Measurements from ENCODE around the gene SMIM14.
A peak's percentile ranks its signal among the peaks of the same experiment; 100 is the strongest.
"Not testable (repeated sequence)": the region's sequence is repeated elsewhere in the genome, so short reads cannot be mapped to it uniquely, and the experiment has no call there.

Gene SMIM14

DNA sequence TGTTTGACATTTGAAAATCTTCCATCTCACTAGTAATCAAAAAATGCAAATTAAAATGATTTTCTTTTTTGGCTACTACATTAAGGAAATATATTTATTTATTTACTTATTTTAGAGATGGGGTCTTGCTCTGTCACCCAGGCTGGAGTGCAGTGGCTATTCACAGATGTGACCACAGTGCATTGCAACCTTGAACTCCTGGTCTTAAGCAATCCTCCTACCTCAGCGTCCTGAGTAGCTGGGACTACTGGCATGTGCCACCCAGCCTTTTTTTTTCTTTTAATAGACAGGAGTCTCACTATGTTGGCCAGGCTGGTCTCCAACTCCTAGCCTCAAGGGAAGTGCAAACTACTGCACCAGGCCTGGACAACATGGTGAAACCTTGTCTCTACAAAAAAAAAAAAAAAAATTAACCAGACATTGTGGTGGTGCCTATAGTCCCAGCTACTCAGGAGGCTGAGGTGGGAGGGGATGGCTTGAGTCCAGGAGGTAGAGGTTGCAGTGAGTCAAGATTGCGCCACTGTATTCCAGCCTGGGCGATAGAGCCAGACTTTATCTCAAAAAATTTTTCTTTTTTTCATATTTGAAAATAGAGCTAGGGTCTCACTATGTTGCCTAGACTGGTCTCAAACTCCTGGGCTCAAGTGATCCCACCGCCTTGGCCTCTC is 4.4 kb upstream of the SMIM14 start:
- no peak for DNase-seq

DNA sequence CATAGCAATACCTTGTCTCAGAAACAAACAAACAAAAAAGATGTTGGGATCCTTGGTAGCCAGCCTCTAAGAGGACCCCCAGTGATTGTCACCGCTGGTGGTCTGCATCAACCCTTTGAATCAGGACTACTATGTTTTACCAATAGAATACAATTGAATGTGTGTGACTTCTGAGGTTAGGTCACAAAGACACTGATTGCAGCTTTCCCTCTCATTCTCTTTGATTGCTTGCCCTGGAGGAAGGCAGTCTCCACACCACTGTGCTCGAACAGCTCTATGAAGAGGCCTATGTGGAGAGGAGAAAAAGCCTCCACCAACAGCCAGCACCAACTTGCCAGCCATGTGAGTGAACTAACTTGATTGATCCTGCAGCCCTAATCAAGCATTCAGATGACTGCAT is 2.8 kb upstream of the SMIM14 start:
- DNase-seq, result no peak

DNA sequence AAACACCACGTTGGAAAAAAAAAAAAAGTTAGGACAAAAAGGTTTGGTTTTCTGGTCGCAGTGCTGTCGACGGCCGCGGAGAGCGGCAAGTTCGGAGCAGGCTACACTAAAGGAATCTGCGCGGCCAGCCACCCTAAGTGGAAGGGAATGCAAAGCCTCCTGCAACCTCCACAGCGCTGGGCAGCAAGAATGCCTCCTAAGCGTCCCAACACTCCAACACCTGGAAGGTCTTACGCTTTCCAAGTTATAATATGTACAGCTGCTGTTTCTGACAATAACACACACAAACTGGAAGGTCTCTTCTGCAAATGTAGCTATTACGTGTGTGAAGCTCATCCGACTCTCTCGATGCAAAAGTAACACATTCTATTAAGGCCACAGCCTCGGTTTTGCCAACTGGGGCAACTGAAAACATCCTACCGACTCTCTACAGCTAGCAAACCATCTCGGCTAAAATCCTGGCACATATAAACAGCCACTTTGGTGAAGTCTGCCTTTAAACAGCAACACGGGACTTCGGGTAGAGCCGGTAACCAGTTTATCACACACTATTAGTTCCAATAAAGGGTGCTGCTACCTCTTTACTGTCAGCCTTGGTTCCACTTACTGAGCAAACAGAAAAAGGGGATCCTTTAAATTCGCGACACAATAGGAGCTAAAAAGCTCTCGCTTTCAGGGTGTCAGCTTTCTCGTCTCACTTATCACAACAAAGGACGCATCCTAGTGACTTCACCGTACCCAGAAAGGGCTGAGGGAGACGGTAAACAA is 895 bp downstream of the SMIM14 start:
- DNase-seq, result peak; percentile 30

- DNase-seq, result no peak
Observed at GRCh38 chr4:39637221-39637585, 1.5 kb downstream of the SMIM14 start.

DNA sequence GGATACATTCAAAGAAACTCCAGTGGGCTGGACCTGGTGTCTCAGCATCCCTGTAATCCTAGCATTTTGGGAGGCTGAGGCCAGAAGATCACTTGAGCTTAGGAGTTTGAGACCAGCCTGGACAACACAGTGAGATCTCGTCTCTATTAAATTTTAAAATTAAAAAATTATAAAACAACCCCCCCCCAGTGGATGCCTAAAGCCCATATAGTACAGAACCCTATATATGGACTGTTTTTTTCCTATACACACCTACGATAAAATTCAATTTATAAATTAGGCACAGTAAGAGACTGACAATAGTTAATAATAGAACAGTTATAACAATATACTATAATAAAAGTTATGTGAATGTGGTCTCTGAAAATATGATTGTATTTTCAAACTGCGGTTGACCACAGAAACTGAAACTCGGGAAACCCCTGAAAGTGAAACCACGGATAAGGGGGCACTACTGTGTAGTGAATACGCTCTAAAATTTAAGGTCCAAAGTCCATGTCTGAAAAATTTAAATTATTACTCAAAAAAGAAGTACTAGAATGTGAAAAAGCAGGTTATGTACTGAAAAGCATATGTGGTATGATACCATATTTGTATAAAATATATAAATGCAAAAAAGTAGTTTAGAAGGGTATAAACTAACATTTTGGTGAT is 2.0 kb downstream of the SMIM14 start:
- DNase-seq, result peak; percentile 35

GRCh38 chr4:39635023-39635422 is 3.6 kb downstream of the SMIM14 start:
- no peak for DNase-seq

- DNase-seq, result no peak
Observed at GRCh38 chr4:39631700-39632079, 7.0 kb downstream of the SMIM14 start.

- no peak for DNase-seq
Observed at GRCh38 chr4:39627413-39627812, 11.3 kb downstream of the SMIM14 start.

- no peak for DNase-seq
Observed at GRCh38 chr4:39626913-39627312, 11.8 kb downstream of the SMIM14 start.

DNA sequence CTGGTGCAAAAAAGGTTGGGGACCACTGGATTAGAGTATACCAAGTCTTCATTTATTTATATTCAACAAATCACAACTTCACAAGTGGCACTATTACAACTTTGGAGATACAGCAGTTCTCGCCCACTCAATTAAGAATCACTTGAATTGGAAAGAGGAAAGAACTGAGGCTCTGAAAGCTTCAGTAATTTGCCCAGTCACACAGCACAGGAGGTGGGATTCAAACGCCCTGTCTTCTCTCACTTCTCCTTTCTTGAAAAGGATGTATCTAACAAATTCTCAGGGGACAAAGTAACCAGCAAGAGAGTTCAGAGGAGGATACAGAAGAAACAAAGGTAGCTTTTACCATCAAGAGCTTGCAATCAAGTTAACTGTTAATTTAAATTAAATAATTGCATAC is 12.4 kb downstream of the SMIM14 start:
- no peak for DNase-seq

GRCh38 chr4:39621582-39621981 is 17.1 kb downstream of the SMIM14 start:
- DNase-seq, result no peak

DNA sequence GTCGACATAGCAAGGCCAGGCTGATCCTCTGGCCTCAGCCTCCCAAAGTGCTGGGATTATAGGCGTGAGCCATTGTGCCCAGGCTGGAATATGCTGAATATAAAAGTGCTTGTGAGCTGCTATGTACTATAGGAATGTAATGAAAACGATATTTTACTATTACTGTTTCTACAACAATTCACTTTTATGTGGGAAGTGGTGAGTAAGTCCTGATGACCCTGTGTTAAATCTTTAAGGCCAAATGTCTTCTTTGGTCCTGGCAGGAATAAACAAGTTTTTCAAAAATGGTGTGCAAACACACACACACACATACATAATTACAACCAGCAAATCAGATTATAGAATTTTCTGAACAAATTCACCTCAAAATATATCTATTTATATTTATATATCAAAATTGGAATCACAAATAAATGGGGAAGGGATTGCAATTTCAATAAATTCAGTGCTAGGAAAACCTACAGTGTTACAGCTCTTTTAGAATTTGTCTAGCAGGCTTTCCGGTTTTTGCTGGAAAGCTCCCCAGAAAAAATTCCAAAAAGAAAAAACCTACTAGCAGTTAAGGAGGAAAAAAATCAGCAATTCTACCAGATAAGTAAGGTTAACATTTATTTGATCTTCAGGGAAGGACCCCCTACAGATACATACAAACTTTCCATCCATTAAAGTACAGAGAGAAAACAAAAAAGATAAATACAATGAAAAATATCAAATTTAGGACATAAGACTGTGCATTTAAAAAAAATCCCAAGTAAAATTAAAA is 17.9 kb downstream of the SMIM14 start:
- no peak for DNase-seq

GRCh38 chr4:39617534-39617933 is 21.1 kb downstream of the SMIM14 start:
- no peak for DNase-seq

- DNase-seq, result no peak
Observed at GRCh38 chr4:39616651-39617050, 22.0 kb downstream of the SMIM14 start.

GRCh38 chr4:39616112-39616511 is 22.6 kb downstream of the SMIM14 start:
- DNase-seq, result not testable (repeated sequence)

DNA sequence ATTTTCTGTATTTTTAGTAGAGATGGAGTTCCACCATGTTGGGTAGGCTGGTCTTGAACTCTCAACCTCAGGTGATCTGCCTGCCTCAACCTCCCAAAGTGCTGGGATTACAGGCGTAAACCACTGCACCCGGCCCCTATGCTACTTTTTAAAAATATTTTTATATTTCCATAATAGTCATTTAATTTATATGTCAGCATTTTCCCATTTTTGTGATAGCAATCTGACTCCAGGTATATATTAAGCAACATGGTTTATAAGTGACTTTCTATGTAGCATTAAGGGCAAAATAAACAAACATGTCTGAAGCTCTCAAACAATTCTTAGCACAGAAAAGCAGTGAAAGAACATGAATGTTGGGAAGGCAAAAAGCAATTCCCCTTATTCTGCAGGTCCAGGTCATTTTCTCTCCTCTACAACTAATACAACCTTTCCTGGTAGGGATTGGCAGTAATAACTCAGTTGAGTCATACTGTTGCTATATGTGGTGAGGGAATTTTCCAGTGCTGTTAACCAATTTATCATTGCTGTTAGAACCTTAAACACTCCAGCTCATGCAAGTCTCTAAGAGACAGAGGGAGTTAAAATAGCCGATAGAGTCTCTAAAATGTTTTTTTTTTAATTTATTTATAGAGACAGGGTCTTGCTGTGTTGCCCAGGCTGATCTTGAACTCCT is 24.0 kb downstream of the SMIM14 start:
- peak; percentile 17 for DNase-seq

DNA sequence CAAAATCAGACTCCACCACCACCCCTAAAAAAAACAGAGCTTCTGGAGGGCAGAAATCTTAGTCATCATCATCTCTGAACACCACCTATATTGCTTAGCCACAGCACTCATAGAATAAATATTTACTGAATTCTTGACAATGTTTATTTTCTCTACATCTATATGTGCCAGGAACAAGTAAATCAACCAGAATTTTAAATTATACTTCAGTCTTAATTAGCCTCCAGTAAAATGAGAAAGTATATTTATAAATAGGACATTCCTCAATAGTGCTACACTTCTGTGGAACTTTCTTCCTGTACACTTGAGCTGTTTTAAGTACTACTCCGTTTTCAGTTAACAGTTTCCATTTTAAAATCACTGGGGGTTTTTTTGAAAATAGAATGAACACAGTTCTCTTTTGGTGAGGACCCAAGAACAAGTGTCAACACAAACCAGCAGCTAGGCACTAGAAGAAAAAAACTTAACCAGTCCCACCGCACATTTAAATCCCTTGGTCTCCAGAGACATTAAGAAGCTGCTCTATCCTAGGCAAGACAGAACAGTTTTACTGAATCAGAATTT is 25.5 kb downstream of the SMIM14 start:
- no peak for DNase-seq

DNA sequence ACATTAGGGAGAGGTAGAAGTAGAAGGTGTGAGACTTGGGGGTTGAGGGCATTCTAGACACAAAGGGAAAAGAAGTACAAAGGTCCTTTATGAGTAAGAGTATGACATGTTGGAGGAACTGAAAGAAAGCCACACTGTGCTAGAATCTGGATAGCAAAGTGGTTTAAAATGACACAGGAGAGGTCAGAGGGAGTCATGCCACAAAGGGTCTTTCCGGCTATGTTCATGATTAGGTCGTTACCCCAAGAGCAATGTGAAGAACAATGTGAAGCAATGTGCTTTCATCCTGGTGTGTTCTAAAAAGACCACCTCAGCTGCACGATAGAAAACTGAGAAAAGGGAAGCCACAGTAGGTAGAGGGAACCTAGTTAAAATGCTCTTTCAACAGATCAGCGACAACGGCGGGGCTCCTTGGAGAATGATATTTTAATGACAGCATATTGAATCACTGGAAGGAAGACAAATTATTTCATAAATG is 29.2 kb downstream of the SMIM14 start:
- peak; percentile 32 for DNase-seq

DNA sequence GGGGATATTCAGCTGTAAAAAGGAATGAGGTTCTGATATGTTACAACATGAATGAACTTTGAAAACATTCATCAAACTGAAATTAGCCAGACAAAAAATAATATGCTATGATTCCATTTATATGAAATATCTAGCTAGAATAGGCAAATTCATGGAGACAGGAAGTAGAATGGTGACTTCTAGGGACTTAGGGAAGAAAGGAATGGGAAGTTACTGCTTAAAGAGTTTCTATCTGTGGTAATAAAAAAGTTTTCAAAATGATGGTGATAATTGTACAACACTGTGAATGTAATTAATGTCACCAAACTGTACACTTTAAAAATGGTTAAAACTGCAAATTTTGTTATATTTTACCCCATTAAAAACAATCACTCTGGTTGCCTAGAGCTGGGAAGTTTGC is 30.2 kb downstream of the SMIM14 start:
- DNase-seq, result no peak

GRCh38 chr4:39606747-39607146 is 31.9 kb downstream of the SMIM14 start:
- DNase-seq, result no peak

DNA sequence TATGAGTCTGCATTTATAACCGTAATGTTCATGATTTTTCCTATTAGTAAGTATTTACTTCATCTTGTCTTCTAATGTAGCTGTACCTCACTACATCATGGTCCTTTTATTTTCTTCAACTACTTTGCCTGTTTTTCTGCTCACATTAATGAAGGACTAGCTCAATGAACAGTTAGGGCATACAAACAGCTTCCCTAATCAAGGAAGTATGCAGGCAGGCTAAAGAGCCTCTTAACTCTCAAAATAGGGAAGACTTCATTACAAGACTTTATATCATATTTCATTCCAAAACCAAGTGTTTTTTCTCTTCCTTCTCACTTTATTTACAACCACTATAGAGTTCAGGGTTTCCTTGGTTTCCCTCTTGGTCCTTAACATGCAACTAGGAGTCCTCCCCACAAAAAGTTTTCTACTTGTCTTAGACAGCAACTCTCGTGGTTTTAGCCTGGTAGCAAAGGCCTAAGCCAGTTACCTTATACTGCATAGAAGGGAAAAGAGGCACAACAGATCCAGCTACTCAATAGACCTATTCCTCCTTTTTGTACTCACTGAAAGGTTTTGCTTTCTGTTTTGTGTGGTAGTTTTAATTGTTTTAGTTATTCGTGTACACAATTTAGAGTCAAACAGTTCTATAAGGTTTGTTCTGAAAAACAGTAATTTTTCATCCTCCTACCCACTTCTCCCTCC is 40.8 kb downstream of the SMIM14 start:
- peak; percentile 7 for DNase-seq

DNA sequence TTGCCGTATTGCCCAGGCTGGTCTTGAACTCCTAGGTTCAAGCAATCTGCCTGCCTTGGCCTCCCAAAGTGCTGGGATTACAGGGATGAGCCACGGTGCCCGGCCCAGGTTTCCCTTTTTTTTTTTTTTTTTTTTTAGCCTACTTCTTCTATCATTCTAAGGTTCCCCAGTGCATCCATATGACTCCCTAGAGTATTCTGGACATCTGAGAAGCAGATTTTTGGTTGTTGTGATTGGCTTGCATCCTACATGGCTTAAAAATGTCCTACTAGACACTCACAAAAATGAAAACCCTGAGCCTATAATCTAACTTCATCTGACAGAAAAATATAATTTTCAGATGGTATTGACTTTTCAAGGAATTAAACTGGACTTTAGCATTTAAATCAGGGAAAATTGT is 41.7 kb downstream of the SMIM14 start:
- DNase-seq, result no peak
